ENCODE results near the gene LRRC18.

The LRRC18 gene

DNA sequence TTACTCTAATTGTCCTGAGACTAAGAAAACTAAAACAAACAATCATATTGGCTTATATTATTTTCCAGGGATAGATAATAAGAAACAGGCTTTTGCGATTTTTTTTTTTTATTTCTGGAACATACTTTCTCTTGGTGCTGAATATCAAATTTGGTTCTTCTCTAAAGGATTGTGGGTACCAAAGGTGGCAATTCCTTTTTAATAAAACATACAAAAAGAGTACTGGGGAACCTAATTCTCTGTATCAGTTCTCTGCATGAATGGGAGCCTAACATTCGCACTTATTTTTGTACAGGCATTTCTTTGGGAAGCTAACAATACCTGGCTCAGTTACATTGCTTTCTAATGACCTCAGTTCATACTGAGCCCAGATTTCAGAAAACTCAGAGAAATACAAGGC is 32.8 kb downstream of the LRRC18 start:
- FAIRE-seq = no peak

DNA sequence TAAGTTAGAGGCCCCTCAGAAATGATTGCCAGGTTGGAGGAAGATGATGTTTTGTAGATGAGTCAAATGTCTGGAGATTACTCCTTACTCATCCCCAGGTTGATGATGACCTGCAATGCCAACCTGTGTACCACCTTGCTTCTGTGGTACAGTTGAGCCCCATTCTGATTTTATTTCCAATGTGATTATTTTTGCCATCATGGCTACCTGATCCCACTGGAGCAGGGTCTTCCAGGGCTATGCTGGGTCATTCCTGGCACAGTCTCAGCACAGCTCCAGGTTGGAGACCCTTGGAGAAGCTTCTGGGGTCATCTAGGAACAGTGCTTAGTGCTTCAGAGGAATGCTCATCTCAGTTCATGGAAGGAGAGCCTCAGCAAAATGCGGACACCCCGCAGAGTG is 34.3 kb downstream of the LRRC18 start:
- FAIRE-seq = no peak

DNA sequence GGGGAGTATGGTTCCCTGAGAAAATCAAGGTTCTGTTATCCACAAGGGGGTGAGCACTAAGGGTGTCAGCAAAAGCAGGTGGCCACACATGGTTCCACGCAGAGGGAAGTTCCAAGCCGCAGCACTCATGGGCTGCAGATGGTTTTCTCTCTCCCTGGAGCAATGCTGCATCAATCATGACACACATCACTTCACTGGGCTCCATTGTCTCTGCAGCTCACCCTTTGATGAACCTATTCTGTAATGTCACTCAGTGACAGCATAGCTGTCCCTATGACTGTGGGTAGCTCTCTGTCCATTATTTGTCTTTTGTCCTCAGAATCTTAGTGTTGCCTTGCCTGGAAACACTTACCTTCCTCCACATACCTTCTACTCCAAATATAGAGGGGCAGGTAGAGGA is 34.8 kb downstream of the LRRC18 start:
- FAIRE-seq = no peak

DNA sequence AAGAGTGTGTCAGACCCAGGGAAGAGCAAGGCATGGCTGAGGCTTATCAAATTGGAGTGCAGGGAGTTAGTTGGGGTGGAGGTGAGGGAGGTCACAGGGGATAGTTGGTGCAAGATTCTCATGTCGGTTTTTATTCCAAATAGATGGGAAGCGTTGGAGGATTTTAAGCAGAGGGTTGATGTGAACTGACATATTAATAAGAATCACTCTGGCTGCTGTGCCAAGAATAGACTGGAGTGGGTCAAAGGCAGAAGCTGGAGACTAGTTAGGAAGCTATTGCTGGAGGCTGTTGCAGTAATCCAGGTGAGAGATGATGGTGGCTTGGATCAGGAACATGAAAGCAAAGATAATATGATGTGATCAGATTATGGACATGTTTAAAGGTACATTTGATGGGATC is 36.5 kb downstream of the LRRC18 start:
- FAIRE-seq = no peak

DNA sequence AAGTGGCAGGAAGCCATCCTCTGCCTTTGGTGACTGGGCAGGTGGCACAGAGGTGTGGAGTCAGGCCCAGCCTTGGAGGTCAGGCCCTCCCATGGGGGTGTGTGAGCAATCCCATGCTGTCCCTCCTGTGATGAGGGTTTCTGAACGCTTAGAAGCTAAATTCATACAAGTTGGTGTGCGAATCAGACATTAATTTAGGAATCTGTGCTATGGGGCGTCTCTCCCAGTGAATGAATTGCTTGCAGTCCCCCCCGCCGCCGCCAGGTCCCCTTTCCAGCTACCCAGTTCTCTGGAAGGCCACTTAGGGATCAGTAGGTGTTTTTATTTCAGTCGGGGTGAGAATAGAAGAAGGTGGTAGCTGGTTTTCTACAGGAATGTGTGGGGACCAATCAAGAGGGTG is 37.5 kb downstream of the LRRC18 start:
- FAIRE-seq = no peak

DNA sequence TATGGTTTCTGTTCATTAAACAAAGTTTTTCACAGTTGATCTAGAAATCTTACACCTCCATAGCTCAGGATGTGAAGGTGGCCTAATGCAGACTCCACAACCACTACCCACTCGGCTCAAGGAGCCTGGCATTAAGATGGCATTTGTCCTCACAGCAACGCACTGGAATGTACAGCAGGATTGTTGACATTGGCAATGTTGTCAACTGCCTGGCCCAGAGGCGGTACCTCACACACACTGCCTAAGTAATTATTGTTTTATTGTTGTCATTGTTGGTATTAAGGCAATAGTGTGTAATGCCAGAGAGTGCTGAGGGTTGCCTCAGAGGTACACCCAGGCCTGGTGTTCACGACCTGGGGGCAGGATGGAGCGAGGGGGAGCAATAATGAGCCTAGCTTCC is 38.3 kb downstream of the LRRC18 start:
- FAIRE-seq = no peak

DNA sequence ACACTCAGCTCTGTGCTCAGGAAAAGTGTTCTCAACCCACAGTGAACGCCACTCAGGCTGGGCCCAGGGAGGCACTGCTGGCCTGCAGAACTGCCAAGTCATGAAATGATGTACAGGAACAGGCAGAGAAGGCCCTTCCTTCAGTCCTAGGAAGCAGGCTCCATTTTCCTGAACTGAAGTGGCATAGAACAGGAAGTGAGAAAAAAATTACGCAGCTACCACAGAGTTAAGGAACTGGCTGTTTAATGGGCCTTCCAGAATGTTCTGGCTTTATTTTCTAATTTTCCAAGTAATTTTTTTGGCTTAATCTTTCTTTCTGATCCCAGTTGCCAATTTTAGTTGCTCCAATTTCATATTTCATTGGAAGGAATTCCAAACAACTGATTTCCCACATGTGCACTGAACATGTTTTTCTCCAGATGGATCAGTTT is 39.3 kb downstream of the LRRC18 start:
- FAIRE-seq = no peak

DNA sequence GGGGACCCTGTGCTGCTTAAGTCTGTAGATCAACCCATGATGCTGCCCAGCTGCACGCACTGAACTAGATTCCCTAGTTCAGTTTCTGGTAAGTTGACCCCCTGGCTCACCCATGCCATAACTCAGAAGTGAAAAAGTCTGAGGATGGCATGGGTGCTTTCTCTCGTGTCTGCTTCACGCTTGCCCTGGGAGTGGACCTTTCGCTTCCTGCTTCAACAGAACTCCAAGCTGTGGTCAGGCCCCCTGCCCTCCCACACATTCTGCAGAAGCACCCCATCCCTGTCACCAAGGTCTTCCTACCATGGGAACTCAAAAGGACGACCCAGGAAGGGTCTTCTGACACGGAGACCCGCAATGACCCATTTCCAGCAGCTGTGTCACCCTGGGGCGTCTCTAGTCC is 39.9 kb downstream of the LRRC18 start:
- FAIRE-seq = no peak

DNA sequence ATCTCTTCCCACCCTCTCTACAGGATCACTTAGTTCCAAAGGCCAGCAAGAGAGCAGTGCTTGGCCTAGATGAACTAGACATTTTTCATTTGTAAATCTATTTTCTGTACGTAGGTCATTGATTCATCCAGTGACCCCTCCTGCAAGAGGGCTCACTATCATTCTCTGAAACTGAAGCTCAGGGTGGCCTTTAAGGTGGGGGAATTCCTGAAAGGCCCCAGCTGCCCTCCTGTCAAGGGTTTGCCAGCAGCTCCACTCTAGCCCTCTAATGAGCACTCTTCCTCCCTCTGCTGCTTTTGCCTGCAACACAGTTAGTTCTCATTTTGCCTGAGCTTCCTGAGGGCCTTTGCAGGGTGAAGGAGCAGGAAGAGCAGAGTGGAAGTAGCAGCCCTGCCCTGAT is 41.2 kb downstream of the LRRC18 start:
- no peak for FAIRE-seq

DNA sequence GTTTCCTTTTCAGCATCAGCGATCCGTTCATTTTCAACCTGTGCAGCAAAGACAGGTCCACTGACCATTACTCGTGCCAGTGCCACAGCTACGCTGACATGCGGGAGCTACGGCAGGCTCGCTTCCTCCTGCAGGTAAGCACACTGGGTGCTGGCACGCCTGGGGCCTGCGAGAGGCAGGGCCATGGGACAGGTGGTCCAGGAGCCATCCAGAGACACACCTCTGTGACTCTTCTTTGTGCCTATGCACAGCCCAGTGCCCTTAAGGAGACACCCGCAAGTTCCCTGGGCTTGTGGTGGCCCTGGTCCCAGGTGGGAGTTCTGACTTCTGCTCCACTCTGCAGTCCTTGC is 42.2 kb downstream of the LRRC18 start:
- FAIRE-seq = no peak

DNA sequence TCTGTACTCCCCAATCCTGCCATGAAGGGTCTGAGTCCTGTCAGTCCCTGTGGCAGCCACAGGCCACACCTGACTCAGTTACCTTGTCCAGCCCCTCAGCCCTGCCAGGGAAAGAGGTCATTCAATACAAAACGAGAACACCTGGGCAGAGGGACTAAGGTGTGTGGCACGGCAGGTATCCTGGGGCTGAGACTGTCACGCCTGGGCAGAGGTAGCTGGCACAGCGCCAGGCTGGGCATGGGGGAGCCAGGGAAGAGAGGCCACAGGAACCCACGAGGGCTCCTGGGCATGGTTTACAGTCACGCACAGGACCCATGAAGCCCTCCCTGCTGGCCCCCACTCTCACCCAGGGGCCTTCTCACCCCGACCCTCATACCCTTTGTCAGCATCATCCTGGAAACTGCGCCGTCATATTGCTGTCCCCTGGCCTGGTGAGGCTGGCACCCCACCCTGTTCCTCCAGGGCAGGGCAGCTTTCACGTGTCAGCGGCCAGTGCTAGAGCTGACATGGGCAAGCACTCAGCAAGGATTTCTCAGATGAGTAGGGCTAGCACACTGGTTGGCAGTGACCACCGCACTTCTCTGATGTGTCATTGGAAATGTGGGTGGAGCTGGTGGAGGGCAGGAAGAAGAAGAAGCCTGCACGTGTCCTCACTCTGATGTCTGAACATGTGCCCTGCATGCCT is 42.7 kb downstream of the LRRC18 start:
- FAIRE-seq = no peak

DNA sequence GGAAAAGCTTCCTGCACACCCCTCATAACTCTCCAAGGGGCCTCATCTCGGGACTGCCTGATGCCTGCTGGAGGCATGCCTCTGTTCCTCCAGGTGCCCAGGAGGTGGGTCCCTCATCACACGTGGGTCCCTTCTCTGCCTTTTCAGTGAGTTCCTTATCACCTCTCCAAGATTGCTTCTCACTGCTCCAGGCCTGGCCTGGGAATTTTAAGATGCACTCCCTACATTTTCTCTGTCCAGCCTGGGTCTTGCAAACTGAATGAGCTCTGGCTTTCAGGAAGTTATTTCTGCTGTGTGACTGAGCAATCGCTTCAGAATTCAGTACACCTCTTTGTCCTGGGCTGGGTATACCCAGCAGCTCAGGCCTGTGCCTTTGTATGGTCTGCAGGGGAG is 43.8 kb downstream of the LRRC18 start:
- FAIRE-seq = no peak

DNA sequence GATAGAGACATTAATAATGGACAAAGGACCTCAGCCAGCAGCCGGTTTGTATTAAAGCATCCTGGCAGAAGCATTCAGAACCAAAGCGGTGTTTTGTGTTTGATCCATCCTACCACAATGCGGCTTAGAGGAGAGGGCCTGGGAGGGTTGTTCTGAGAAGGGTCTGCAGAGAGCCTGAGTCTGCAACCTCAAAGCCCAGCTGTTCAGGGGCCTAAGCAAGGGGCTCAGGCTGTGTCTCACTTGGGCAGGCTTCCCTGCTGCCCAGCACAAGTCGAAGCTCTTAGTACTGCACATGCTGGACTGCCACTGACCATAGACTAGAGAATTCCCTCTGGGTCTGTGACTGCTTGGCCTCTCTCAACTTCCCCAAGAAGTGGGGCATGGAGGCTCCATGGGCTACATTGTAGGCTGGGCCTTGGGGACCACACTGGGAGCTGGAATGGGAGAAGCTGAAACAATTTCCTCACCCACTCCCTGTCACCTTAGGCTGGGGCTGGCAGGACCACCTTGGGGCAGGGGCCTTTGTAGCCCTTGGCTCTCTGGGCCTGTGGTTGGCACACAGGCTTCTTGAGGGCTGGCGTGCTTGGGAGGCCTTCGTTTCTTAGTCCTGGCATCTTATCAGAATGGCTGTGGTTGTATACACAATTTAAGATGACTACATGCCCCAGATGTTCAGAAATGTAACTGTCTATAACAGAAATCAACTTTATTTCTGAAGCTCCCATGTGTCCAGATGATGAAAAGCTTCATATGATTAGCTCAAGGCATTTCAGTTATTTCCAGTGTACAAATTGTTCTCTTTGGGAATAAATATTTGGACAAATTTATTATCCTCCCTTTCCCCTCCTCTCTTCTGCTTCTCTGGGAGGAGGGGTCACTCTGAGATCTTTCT is 44.5 kb downstream of the LRRC18 start:
- no peak for FAIRE-seq

DNA sequence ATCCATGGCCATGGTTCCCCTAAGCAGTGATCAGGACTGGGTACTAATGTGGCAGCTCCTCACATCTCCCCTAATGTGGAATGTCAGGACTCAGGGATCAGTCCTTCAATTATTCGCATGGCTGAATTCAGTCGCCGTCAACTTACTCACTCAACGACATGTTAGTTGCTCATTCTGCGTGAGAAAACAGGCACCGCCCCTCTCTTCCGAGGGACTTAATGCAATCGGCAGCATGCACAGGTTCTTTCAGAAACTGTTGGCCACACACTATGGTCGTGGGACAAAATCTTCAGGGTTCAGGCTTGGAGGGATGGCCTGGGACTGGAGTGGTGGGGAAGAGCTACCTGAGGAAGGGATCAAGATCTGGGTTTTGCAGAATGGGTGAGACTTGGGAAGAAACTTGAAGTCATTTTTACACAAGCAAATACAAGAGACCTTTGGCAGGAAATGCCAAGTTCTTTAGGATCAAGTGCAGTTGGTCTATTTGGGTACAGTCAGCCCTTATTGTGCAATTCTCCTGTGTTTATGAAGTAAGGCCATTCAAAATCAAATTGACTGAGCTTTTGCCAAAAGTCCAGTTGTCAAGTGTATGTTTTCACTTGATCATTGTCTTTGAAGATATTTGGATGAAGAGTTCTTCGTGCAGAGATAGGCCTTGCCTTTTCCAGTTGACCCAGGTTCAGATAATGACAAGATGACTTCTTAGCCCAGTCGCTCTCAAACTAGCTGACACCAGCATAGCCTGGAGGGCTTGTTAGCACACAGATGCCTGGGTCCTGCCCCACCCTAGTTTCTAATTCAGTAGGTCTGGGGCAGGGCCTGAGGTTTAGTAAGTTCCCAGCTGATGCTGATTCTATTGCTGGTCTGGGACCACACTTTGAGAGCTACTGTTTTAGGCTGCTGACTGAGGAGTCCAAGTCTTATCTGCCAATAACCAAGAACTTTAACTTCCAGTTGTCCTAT is 48.5 kb downstream of the LRRC18 start:
- no peak for FAIRE-seq

DNA sequence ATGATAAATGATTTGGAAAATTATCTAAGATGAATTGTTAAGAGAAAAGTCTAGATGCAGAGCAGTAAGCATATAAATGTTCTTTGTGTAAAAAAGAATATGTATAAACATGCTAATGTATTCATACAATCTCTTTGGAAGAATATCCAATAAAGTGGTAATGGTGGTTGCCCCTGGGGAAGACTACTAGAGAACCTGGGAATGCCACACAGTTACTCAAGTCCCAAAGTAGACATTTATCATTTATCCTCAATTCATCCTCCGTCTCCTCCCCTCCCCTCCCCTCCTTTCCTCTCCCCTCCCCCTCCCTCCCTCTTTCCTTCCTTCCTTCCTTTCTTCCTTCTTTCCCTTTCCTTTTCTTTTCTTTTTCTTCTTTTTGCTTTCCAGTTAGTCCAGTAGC is 51.7 kb downstream of the LRRC18 start:
- no peak for FAIRE-seq

DNA sequence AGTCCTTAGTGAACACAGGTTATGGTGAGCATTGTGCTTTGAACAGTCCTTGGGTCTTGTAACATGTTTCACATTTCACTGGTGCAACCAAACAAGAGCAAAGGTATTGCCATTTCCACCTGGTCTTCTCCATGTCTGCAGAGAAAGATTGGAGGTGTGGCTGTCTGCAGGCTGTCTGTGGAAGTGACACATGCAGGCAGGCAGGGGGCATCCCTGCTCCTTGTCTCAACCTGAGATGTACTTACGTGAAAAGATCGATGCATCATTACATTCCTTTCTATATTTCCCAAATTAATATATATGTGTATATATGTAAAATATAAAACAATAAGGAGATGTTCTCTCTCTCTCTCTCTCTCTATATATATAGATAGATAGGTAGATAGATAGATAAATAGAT is 54.3 kb downstream of the LRRC18 start:
- FAIRE-seq = no peak

DNA sequence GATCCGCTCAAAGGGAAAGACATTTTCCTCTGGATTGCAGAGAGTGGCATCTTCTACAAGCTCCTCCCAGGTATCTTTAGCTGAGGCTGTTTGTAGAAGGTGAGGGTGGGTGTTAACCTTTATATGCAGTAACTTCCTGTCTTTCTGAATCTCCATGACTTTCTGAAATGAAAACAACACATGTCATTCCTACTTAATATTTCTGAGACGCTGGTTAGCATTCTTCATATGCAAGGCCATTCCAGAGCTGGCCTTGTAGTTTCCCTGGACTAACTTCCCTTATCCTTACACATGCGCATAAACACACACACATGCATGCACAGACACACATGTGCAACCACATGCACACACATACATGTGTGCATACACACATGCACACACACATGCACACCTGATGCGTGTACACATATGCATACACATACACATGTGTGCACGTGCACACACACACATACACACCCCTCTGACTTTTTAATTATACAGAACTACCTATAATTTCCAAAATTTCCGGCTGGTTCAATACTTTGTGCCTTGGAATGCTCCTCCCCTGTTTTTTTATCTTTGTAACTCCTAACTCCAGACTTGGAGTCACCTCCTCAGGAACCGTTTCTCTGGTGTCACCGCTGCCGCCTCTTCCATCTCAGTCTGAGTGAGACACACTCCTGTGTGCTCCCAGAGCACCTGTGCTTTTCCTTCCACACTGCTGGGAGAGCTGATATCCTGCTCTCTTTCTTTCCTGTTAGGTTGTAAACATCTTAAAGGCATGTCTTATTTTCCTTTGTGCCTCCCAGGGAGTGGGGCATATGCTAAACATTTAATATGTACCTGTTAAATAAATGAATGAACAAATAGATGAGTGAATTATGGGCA is 55.2 kb downstream of the LRRC18 start:
- no peak for FAIRE-seq

DNA sequence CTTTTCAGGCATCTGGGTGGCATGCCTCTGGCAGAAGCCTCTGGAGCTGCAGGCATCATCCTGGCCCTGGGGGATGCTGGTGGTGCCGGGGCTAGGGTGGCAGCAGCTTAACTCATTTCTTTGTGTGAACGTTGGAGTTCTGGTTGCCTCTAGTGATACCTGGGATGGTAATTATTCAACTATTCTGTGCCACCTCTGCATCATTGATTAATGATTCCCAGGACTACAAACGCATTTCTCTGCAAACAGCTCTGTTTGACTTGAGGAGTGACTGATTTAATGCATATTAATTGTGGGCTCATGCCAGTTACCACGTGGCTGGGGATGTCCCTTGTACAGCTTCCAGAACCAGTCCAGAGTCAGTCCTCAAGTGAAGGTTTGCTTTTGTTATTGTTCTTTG is 55.9 kb downstream of the LRRC18 start:
- no peak for FAIRE-seq

DNA sequence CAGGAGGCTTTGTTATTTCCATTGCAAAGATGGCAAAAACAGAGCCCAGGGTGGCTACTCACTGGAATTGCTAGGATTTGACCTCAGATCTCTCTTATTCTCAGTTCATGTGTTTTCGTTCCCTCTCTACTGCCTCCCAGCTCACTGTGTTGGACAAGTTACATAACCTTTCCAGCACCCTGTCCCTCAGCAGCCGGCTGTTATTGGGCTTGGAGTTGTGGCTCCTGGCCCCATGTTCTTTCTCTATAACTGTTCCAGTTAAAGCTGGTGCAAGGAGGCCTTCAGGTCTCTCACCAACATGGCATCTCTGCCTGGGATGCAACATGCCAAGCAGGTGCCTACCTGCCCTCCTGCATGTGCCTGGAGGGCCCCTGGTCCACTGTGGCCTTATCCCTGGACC is 56.8 kb downstream of the LRRC18 start:
- FAIRE-seq = no peak

DNA sequence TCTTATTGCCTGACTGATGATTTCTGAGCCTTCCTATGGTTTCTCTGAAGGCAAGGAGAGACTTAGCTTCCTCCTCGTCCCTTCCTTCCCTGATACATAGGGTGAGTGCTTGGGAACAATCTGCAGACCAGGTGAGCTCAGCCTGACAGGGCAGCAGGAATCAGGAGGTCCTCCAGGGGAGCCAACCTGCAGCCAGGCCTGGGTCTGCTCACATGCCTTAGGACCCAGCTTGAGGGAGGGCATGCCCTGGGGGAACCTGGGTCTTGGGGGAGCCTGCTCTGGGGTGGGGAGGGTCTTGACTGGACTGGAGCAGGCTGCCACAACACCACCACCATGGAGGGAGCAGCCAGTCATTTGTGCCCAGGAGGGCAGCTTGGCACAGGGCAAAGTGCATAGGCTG is 57.7 kb downstream of the LRRC18 start:
- FAIRE-seq = no peak

DNA sequence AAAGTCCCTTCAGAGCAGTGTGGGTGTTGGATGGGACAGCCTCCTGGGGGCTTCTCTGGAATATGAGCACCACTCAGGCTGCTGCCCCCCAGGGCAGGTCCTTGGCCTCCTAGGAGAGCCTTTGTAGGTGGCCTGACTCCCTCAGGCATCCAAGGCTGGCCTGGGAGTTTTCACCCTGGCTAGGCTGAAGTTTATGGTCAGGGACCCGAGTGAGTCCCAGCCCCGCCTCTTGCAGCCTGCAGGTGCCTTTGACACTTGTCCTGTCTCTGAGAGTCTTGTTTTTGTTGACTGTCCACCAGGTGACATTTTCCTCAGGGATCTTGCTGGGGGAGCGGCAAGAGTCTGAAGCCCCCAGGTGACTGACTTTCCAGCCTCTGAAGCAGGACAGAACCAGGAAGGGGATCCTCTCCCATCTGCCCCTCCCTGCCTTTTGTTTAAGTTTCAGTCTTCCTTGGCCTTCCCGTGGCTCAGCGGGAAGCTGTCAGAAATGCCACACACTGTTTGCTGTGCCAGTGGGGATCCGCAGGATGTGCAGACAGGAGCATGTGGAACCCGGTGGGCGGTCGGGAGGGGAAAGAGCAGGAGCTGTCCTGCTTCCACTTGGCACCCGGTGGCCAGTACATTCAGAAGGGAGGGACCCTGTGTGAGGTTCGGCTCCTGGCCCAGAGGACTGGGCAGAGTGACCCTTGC is 59.5 kb downstream of the LRRC18 start:
- FAIRE-seq = no peak

DNA sequence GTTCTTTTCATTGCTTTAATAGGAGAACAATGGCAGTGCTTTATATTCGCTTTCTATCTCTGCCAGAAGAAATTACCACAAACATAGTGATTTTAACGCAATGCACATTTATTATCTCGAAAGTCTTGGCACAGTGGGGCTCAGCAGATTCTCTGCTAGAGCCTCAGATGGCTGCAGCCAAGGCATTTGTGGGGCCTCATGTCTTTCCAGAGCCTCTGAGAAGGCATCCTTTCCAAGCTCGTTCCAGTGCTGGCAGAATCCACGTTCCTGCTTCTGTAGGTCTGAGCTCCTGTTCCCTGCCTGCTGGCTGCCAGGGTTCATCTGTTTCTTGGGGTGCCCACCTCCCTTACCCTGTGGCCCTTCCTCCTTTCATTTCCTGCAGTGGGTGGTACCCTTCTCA is 60.2 kb downstream of the LRRC18 start:
- no peak for FAIRE-seq

Data from endometrium (tissue), 2 donors.